Measurements from ENCODE around the gene SLC30A9.

- TF ChIP-seq, protein P1, sequence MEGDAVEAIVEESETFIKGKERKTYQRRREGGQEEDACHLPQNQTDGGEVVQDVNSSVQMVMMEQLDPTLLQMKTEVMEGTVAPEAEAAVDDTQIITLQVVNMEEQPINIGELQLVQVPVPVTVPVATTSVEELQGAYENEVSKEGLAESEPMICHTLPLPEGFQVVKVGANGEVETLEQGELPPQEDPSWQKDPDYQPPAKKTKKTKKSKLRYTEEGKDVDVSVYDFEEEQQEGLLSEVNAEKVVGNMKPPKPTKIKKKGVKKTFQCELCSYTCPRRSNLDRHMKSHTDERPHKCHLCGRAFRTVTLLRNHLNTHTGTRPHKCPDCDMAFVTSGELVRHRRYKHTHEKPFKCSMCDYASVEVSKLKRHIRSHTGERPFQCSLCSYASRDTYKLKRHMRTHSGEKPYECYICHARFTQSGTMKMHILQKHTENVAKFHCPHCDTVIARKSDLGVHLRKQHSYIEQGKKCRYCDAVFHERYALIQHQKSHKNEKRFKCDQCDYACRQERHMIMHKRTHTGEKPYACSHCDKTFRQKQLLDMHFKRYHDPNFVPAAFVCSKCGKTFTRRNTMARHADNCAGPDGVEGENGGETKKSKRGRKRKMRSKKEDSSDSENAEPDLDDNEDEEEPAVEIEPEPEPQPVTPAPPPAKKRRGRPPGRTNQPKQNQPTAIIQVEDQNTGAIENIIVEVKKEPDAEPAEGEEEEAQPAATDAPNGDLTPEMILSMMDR (conservative IDR thresholded peaks at IDR 0.05; ENCODE audit: low read depth in 2 of 2) = no peak
- TF ChIP-seq, protein P2, sequence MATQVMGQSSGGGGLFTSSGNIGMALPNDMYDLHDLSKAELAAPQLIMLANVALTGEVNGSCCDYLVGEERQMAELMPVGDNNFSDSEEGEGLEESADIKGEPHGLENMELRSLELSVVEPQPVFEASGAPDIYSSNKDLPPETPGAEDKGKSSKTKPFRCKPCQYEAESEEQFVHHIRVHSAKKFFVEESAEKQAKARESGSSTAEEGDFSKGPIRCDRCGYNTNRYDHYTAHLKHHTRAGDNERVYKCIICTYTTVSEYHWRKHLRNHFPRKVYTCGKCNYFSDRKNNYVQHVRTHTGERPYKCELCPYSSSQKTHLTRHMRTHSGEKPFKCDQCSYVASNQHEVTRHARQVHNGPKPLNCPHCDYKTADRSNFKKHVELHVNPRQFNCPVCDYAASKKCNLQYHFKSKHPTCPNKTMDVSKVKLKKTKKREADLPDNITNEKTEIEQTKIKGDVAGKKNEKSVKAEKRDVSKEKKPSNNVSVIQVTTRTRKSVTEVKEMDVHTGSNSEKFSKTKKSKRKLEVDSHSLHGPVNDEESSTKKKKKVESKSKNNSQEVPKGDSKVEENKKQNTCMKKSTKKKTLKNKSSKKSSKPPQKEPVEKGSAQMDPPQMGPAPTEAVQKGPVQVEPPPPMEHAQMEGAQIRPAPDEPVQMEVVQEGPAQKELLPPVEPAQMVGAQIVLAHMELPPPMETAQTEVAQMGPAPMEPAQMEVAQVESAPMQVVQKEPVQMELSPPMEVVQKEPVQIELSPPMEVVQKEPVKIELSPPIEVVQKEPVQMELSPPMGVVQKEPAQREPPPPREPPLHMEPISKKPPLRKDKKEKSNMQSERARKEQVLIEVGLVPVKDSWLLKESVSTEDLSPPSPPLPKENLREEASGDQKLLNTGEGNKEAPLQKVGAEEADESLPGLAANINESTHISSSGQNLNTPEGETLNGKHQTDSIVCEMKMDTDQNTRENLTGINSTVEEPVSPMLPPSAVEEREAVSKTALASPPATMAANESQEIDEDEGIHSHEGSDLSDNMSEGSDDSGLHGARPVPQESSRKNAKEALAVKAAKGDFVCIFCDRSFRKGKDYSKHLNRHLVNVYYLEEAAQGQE (IDR thresholded peaks at IDR 0.05; ENCODE audit: unreplicated experiment) = no peak
- TF ChIP-seq EZH2phosphoT487 (IDR thresholded peaks at IDR 0.05; ENCODE audit: unreplicated experiment) = no peak
- no peak for TF ChIP-seq EZH2 (IDR thresholded peaks at IDR 0.05; ENCODE audit: low read depth, unreplicated experiment)
- TF ChIP-seq POLR2AphosphoS5 (IDR thresholded peaks at IDR 0.05; ENCODE audit: low read depth) = no peak
- TF ChIP-seq JUNB (IDR thresholded peaks at IDR 0.05; ENCODE audit: unreplicated experiment) = no peak
- no peak for TF ChIP-seq ETS1 (IDR thresholded peaks at IDR 0.05)
Observed at GRCh38 chr4:42112846-42113245, 122.5 kb downstream of the SLC30A9 start.

Data from GM23338 (cell line).